ENCODE results near the gene LECT2.

The LECT2 gene

DNA sequence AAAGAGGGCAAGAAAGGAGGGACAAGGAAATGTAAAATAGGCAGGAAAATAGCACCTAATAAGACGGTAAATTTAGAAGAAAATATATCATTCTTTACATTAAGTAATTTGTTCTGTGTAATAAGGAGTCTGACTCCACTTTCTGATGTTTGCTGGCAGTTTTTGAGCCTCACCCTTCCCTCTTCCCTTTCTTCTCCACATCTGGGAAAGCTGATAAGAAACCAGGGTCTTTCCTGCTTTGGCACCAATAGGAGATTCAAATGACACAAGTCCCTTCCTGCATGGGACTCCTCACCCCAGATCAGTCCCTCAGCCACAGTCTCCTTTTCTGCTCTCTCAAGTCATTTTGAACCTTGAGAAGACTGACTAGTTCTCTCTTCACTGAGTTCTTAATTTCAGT is 31.2 kb upstream of the LECT2 start:
- no peak for DNase-seq
- no peaks in the 10 kb centered on the region for H3K79me2 ChIP-seq (ENCODE audit: low read length)
- no peak overlapping the region; the same call in 1 of the 2 replicates for H3K9ac ChIP-seq (ENCODE audit: low read length)
- no peaks in the 10 kb centered on the region for H3K27me3 ChIP-seq (replicated peaks; ENCODE audit: insufficient read depth, low read length)
- H3K9me2 ChIP-seq (replicated peaks; ENCODE audit: insufficient read depth, low read length) = no peaks in the 10 kb centered on the region
- no peaks in the 10 kb centered on the region for H4K20me1 ChIP-seq (ENCODE audit: insufficient read depth, low read length)
- no peak overlapping the region for H3K4me3 ChIP-seq (ENCODE audit: low read length)
- no peaks in the 10 kb centered on the region for H3K36me3 ChIP-seq (replicated peaks; ENCODE audit: insufficient read depth, low read length)
- H3K27ac ChIP-seq (ENCODE audit: low read length) = peak overlapping the region; percentile 49; the same call in 1 of the 2 replicates
- H3K9me3 ChIP-seq (replicated peaks; ENCODE audit: insufficient read depth, low read length) = no peaks in the 10 kb centered on the region
- H3K4me1 ChIP-seq (ENCODE audit: low read length) = peaks cover 19% of the 10 kb centered on the region
- H2AFZ ChIP-seq (ENCODE audit: low read length) = peak overlapping the region; percentile 73
- 0 out of 2 replicates have a peak, but pooled peaks cover 8% of the 10 kb centered on the region for H3F3A ChIP-seq (ENCODE audit: insufficient read depth, low read length)
- H3K4me2 ChIP-seq (ENCODE audit: low read depth, low read length) = peak overlapping the region; percentile 77; the same call in 1 of the 2 replicates
- no peak for TF ChIP-seq CTCF (IDR thresholded peaks at IDR 0.05; ENCODE audit: low read length)
- TF ChIP-seq EZH2 (optimal IDR thresholded peaks at IDR 0.05; ENCODE audit: low read depth, low read length) = no peak
- TF ChIP-seq EZH2phosphoT487 (IDR thresholded peaks at IDR 0.05; ENCODE audit: low read length) = no peak

DNA sequence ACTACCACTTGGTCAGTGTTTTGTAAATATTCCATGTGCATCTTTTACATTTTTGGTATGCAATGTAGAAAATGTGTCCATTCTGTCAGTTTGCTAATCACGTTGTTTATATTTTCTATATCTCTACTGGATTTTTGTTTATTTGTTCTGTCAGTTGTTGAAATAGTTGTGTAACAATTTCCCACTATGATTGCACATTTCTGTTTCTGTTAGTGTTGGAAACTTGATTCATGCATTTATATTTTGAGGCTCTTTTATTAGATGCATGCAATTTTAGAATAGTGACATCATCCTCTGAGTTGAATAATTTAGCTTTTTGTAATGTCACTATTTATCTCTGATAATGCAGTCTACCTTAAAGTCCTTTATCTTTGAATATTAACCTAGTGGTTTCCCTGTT is 25.8 kb upstream of the LECT2 start:
- no peaks in the 10 kb centered on the region for H3K36me3 ChIP-seq (replicated peaks; ENCODE audit: insufficient read depth, low read length)
- H3K9ac ChIP-seq (ENCODE audit: low read length) = no peak overlapping the region
- H3K79me2 ChIP-seq (ENCODE audit: low read length) = no peaks in the 10 kb centered on the region
- H3K9me2 ChIP-seq (replicated peaks; ENCODE audit: insufficient read depth, low read length) = no peaks in the 10 kb centered on the region
- H3K27me3 ChIP-seq (replicated peaks; ENCODE audit: insufficient read depth, low read length) = no peaks in the 10 kb centered on the region
- H3K4me2 ChIP-seq (ENCODE audit: low read depth, low read length) = no peak overlapping the region
- no peaks in the 10 kb centered on the region for H3K4me1 ChIP-seq (ENCODE audit: low read length)
- TF ChIP-seq EZH2 (optimal IDR thresholded peaks at IDR 0.05; ENCODE audit: low read depth, low read length) (no peak), CTCF (IDR thresholded peaks at IDR 0.05; ENCODE audit: low read length) (no peak), EZH2phosphoT487 (IDR thresholded peaks at IDR 0.05; ENCODE audit: low read length) (no peak)
- no peak overlapping the region for H2AFZ ChIP-seq (ENCODE audit: low read length)
- H3F3A ChIP-seq (ENCODE audit: insufficient read depth, low read length) = no peaks in the 10 kb centered on the region
- no peaks in the 10 kb centered on the region for H4K20me1 ChIP-seq (ENCODE audit: insufficient read depth, low read length)
- H3K4me3 ChIP-seq (ENCODE audit: low read length) = no peak overlapping the region
- H3K9me3 ChIP-seq (replicated peaks; ENCODE audit: insufficient read depth, low read length) = no peaks in the 10 kb centered on the region
- no peak for DNase-seq
- no peak overlapping the region for H3K27ac ChIP-seq (ENCODE audit: low read length)

DNA sequence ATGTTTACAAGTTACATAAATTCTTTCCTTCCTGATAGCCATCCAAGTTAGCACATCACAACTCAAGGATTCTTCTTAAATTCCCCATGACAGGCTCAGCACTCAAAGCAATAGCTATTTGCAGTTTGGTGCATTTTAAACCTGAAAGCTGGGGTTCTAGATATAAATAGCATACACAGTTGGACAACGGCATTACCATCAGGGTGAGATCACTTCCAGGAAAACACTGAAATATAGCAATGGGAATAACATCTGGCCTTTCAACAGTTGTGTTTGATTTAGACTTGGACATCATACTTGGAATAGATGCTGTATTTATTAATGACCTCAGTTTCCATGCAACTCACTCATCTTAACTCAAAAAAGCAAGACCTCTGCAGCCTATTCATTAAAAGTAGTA is 24.7 kb upstream of the LECT2 start:
- no peak overlapping the region for H3K4me3 ChIP-seq (ENCODE audit: low read length)
- no peak overlapping the region for H3K4me2 ChIP-seq (ENCODE audit: low read depth, low read length)
- H3K36me3 ChIP-seq (replicated peaks; ENCODE audit: insufficient read depth, low read length) = no peaks in the 10 kb centered on the region
- no peaks in the 10 kb centered on the region for H3K27me3 ChIP-seq (replicated peaks; ENCODE audit: insufficient read depth, low read length)
- H3K9me2 ChIP-seq (replicated peaks; ENCODE audit: insufficient read depth, low read length) = no peaks in the 10 kb centered on the region
- TF ChIP-seq CTCF (IDR thresholded peaks at IDR 0.05; ENCODE audit: low read length) (no peak), EZH2 (optimal IDR thresholded peaks at IDR 0.05; ENCODE audit: low read depth, low read length) (no peak), EZH2phosphoT487 (IDR thresholded peaks at IDR 0.05; ENCODE audit: low read length) (no peak)
- H3K4me1 ChIP-seq (ENCODE audit: low read length) = no peaks in the 10 kb centered on the region
- no peak overlapping the region for H3K9ac ChIP-seq (ENCODE audit: low read length)
- H4K20me1 ChIP-seq (ENCODE audit: insufficient read depth, low read length) = no peaks in the 10 kb centered on the region
- no peak overlapping the region for H3K27ac ChIP-seq (ENCODE audit: low read length)
- H3F3A ChIP-seq (ENCODE audit: insufficient read depth, low read length) = no peaks in the 10 kb centered on the region
- no peak overlapping the region for H2AFZ ChIP-seq (ENCODE audit: low read length)
- H3K79me2 ChIP-seq (ENCODE audit: low read length) = no peaks in the 10 kb centered on the region
- no peaks in the 10 kb centered on the region for H3K9me3 ChIP-seq (replicated peaks; ENCODE audit: insufficient read depth, low read length)
- no peak for DNase-seq

All from MM.1S (cell line).